Breast epithelium (tissue), 3 donors: ENCODE results near the gene NKAIN1.

Experiments
- CTCF ChIP-seq, 3 donors: fragments of 450-650 bp; IDR thresholded peaks; one replicate each; pipeline ENCODE4 v1.5.1; 2016 to 2017; ENCODE audit warnings: antibody characterized with exemption in 3 of 3, mild to moderate bottlenecking in 3 of 3, moderate library complexity in 3 of 3
- POLR2A ChIP-seq: fragments of 450-650 bp; IDR thresholded peaks from one replicate; pipeline ENCODE4 v1.6.1; 2016; ENCODE audit warnings: antibody characterized with exemption, mild to moderate bottlenecking, moderate library complexity

- TF ChIP-seq CTCF (IDR thresholded peaks at IDR 0.05) (no peak), POLR2A (no peak)
These were observed 48.4 kb downstream of the NKAIN1 start for GRCh38 chr1:31191281-31191680.
